K562 (cell line): ENCODE data around the gene MTHFD2. TPM values are rescaled to one million over a fixed set of nuclear protein-coding genes. Genes with fewer than 3 reads are reported as not detected.

ENCODE experiments used
- ATAC-seq: fragments of 200-7000 bp; cut with Tn5 transposase; 3 replicates; pipeline ENCODE4 v1.9.1; 2020; ENCODE audit warnings: moderate library complexity
- BruUV-seq: library from RNA; stranded (reverse); fragments of 400-500 nt; replicated peaks from 2 replicates; lab custom pipeline; 2021; lab: Mats Ljungman, UMichigan
- CTCF ChIA-PET: fragments of 300-600 bp; formaldehyde crosslinking; extraction: SDS; loops from one replicate; lab custom pipeline; 2021; ENCODE audit warnings: low intra/inter-chr PET ratio; lab: Yijun Ruan, JAX
- POLR2A ChIA-PET: fragments of 300-600, 350-650 bp; sonication (Branson Sonifier 250); formaldehyde crosslinking; extraction: SDS; loops from one replicate; lab custom pipeline; 2021; ENCODE audit warnings: antibody characterized with exemption, inconsistent platforms; lab: Yijun Ruan, JAX
- DNase-seq, 4 experiments: peaks; one replicate each; pipeline versions ENCODE4 v3.0.0 to v3.0.0-alpha.2; 2011 to 2018; ENCODE audit warnings: low spot score in 3 of 4, mixed read lengths in 3 of 4; ENCODE audit errors: extremely low read depth in 1 of 4
- FAIRE-seq: peaks from 2 replicates; lab custom pipeline; 2011; peaks lifted over from hg19 to GRCh38; lab: Jason Lieb, UNC
- H2AFZ ChIP-seq: 2 replicates; pipeline ENCODE4 v1.6.0; 2011; ENCODE audit warnings: low read depth, low read length, control low read depth, inconsistent platforms
- H3K27ac ChIP-seq: fragments of 200-600 bp; 3 replicates; pipeline ENCODE4 v1.8.0; 2011; ENCODE audit warnings: low read depth, mild to moderate bottlenecking, control low read depth, inconsistent platforms, low read length, moderate library complexity, mixed read lengths; ENCODE audit errors: extremely low read depth
- H3K27me3 ChIP-seq, 2 experiments: fragments of 300-600 bp in 1 of 2; 2 replicates in 1 of 2; 3 replicates in 1 of 2; pipeline versions ENCODE4 v1.6.0 to v1.8.0; 2011; ENCODE audit warnings: inconsistent platforms in 2 of 2, low read length in 2 of 2, mild to moderate bottlenecking in 1 of 2, mixed read lengths in 1 of 2, moderate library complexity in 1 of 2; ENCODE audit not compliant: control insufficient read depth in 2 of 2, insufficient read depth in 2 of 2
- H3K36me3 ChIP-seq: fragments of 300-600 bp; 3 replicates; pipeline ENCODE4 v1.8.0; 2011; ENCODE audit warnings: mild to moderate bottlenecking, low read length, inconsistent platforms; ENCODE audit not compliant: control insufficient read depth, insufficient read depth
- H3K4me1 ChIP-seq, 2 experiments: fragments of 200-600 bp in 1 of 2; replicated peaks in 1 of 2; 2 replicates in 1 of 2; 3 replicates in 1 of 2; pipeline versions ENCODE4 v1.5.1 to v1.8.0; 2011; ENCODE audit warnings: inconsistent platforms in 2 of 2, low read length in 2 of 2, mild to moderate bottlenecking in 1 of 2, mixed read lengths in 1 of 2, moderate library complexity in 1 of 2; ENCODE audit not compliant: control insufficient read depth in 2 of 2, insufficient read depth in 2 of 2
- H3K4me2 ChIP-seq: 2 replicates; pipeline ENCODE4 v1.6.1; 2011; ENCODE audit warnings: low read length, control low read depth, inconsistent platforms, mixed read lengths; ENCODE audit not compliant: insufficient read depth
- H3K4me3 ChIP-seq: fragments of 200-600 bp; sonication (generic), shearing (Covaris generic); 2 replicates; pipeline ENCODE4 v1.5.1; 2016; ENCODE audit warnings: control low read depth, inconsistent platforms
- H3K79me2 ChIP-seq: fragments of 200-600 bp; 3 replicates; pipeline ENCODE4 v1.8.0; 2011; ENCODE audit warnings: low read length, inconsistent platforms; ENCODE audit not compliant: control insufficient read depth, insufficient read depth
- H3K9ac ChIP-seq, 2 experiments: 2 replicates each; pipeline versions ENCODE4 v1.6.0 to v1.6.1; 2011; ENCODE audit warnings: low read depth in 2 of 2, low read length in 2 of 2, control low read depth in 1 of 2, inconsistent platforms in 1 of 2, mild to moderate bottlenecking in 1 of 2, mixed read lengths in 1 of 2; ENCODE audit not compliant: insufficient read depth in 1 of 2
- H3K9me1 ChIP-seq: one replicate; pipeline ENCODE4 v1.6.0; 2011; ENCODE audit warnings: inconsistent platforms, mild to moderate bottlenecking, low read length, moderate library complexity; ENCODE audit not compliant: control insufficient read depth, insufficient read depth
- H3K9me3 ChIP-seq: replicated peaks from 2 replicates; pipeline ENCODE4 v1.5.1; 2011; ENCODE audit warnings: low read depth, low read length, inconsistent platforms; ENCODE audit not compliant: control insufficient read depth, insufficient read depth
- H4K20me1 ChIP-seq: replicated peaks from 2 replicates; pipeline ENCODE4 v1.6.1; 2011; ENCODE audit warnings: low read length, inconsistent platforms, mixed read lengths; ENCODE audit not compliant: control insufficient read depth, insufficient read depth
- C11orf30 ChIP-seq: fragments of 450-650 bp; IDR thresholded peaks from 2 replicates; pipeline ENCODE4 v1.6.1; 2016; ENCODE audit warnings: low read depth, mild to moderate bottlenecking
- CHD1 ChIP-seq: fragments of 200-600 bp; sonication (generic); IDR thresholded peaks from one replicate; pipeline ENCODE4 v1.6.1; 2012; ENCODE audit warnings: mild to moderate bottlenecking, moderate library complexity, low read length, inconsistent platforms
- EGR1 ChIP-seq: fragments of 450-650 bp; conservative IDR thresholded peaks from 2 replicates; pipeline ENCODE4 v1.6.1; 2017; ENCODE audit warnings: mild to moderate bottlenecking
- GATAD2B ChIP-seq: fragments of 450-650 bp; IDR thresholded peaks from 2 replicates; pipeline ENCODE4 v1.6.1; 2017; ENCODE audit warnings: mild to moderate bottlenecking, borderline replicate concordance
- MAFG ChIP-seq: fragments of 450-650 bp; conservative IDR thresholded peaks from 2 replicates; pipeline ENCODE4 v1.6.1; 2016; ENCODE audit warnings: missing genetic modification characterization, missing compliant biosample characterization
- MAFK ChIP-seq: IDR thresholded peaks from 2 replicates; pipeline ENCODE4 v1.6.1; 2011; ENCODE audit warnings: low read length, improper control_type of control experiment
- MECOM ChIP-seq: fragments of 250-450 bp; sonication (Bioruptor Pico); IDR thresholded peaks from 2 replicates; pipeline ENCODE4 v1.8.0; 2022; ENCODE audit warnings: inconsistent platforms
- NFE2 ChIP-seq: IDR thresholded peaks from 2 replicates; pipeline ENCODE4 v1.6.1; 2014; ENCODE audit warnings: antibody characterized with exemption, low read depth
- POLR2H ChIP-seq: IDR thresholded peaks from 2 replicates; pipeline ENCODE4 v1.6.1; 2016; ENCODE audit warnings: missing genetic modification characterization, low read depth, mild to moderate bottlenecking, control low read depth, missing compliant biosample characterization, moderate library complexity
- RBFOX2 ChIP-seq: fragments of 200-400 bp; formaldehyde crosslinking; IDR thresholded peaks from 2 replicates; pipeline ENCODE4 v1.6.1; 2017; ENCODE audit warnings: low read depth, mild to moderate bottlenecking, low read length, moderate library complexity
- SNIP1 ChIP-seq: fragments of 450-650 bp; IDR thresholded peaks from 2 replicates; pipeline ENCODE4 v1.7.1; 2017; ENCODE audit warnings: low read depth, mild to moderate bottlenecking
- SPI1 ChIP-seq: IDR thresholded peaks from 2 replicates; pipeline ENCODE4 v1.6.1; 2011; ENCODE audit warnings: low read depth, low read length, control low read depth, borderline replicate concordance
- TCFL5 ChIP-seq: fragments of 250-450 bp; sonication (Bioruptor Pico); conservative IDR thresholded peaks from 2 replicates; pipeline ENCODE4 v1.6.1; 2021; ENCODE audit warnings: mild to moderate bottlenecking, moderate library complexity, matching md5 sums
- ZKSCAN3 ChIP-seq: fragments of 250-450 bp; sonication (Bioruptor Pico); IDR thresholded peaks from 2 replicates; pipeline ENCODE4 v1.4.0; 2020
- ZNF224 ChIP-seq: sonication (generic); formaldehyde crosslinking; IDR thresholded peaks from 2 replicates; pipeline ENCODE4 v1.8.0; 2022; ENCODE audit warnings: mild to moderate bottlenecking, missing genetic modification reagents
- ZNF347 ChIP-seq: fragments of 450-650 bp; formaldehyde crosslinking; IDR thresholded peaks from 2 replicates; pipeline ENCODE4 v1.4.0; 2020; ENCODE audit warnings: low read depth, mild to moderate bottlenecking, moderate library complexity
- WGBS: fragments of 100-300 bp; shearing (Covaris generic); methylation state at CpG from one replicate; pipeline ENCODE4 v1.1.6; 2016; ENCODE audit warnings: low coverage, mixed read lengths; ENCODE audit not compliant: insufficient coverage; ENCODE audit errors: missing lambda C conversion rate; 5-methylcytosine and 5-hydroxymethylcytosine counted together
- in situ Hi-C: fragments of 300-500 bp; cut with MboI; formaldehyde crosslinking; loops from 4 replicates; pipeline ENCODE4 v1.15.0; 2018; ENCODE audit warnings: inconsistent platforms, mixed read lengths
- intact Hi-C: fragments of 100-400 bp; cut with micrococcal nuclease; formaldehyde crosslinking; loops from 2 replicates; pipeline ENCODE4 v1.14.2; 2022
- polyA plus RNA-seq, 8 experiments: library from polyadenylated mRNA; depleted of rRNA in 4 of 8; stranded (reverse) in 5 of 8; unstranded in 3 of 8; fragments of >200 nt; fragmentation: Nextera tagmentation in 2 of 8; fragmentation: Illumina TruSeq in 1 of 8; extraction: Ambion mirVana in 2 of 8; extraction: Trizol in 1 of 8; gene quantifications; 2 replicates each; pipeline versions ENCODE4 v1.2.1 to v1.2.3, GENCODE V29; 2011 to 2014; ENCODE audit warnings: inconsistent platforms in 1 of 8, missing spikeins in 1 of 8
- total RNA-seq, 7 experiments: library from RNA; depleted of rRNA in 6 of 7; stranded (reverse); fragments of >200 nt in 6 of 7; fragmentation: Illumina TruSeq in 2 of 7; extraction: Trizol in 2 of 7; gene quantifications; 2 replicates each; pipeline versions ENCODE4 v1.2.1 to v1.2.3, GENCODE V29; 2011 to 2021; ENCODE audit warnings: low replicate concordance in 1 of 7
- TF ChIP-seq, protein P1 (sequence below), 3 experiments: fragments of 200-800 bp in 1 of 3; fragments of 250-450 bp in 1 of 3; fragments of 450-650 bp in 1 of 3; sonication (Bioruptor Pico) in 1 of 3; sonication (Bioruptor generic) in 1 of 3; formaldehyde crosslinking in 1 of 3; IDR thresholded peaks; 2 replicates each; pipeline versions ENCODE4 v1.6.1 to v1.8.0; 2016 to 2022; ENCODE audit warnings: mild to moderate bottlenecking in 2 of 3, missing genetic modification characterization in 2 of 3, missing compliant biosample characterization in 1 of 3, moderate library complexity in 1 of 3
- TF ChIP-seq, protein P2 (sequence below): fragments of 250-450 bp; sonication (Bioruptor Pico); IDR thresholded peaks from 2 replicates; pipeline ENCODE4 v1.8.0; 2021; ENCODE audit warnings: moderate library complexity, mild to moderate bottlenecking, inconsistent platforms
- TF ChIP-seq, protein P3 (sequence below): fragments of 250-450 bp; sonication (Bioruptor Pico); IDR thresholded peaks from 2 replicates; pipeline ENCODE4 v1.5.0; 2021

Gene MTHFD2
- total and polyA plus RNA-seq, 9 of the 15 experiments (the other 6 are each of a cell fraction or from before 2014, with no cell fraction given): 113 to 520 (median 234) TPM

DNA sequence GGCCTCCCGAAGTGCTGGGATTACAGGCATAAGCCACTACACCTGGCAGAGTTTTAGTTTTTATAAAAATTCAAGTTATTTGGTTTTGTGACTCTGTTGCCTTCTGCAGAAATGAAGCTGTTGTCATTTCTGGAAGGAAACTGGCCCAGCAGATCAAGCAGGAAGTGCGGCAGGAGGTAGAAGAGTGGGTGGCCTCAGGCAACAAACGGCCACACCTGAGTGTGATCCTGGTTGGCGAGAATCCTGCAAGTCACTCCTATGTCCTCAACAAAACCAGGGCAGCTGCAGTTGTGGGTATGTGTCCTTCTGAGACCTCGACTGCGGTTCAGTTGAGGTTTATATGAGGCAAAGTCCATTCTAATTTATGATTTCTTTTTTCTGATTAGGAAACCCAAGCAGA lies 7.2 kb downstream of the MTHFD2 start:
- in situ Hi-C loops: no loop called here
- intact Hi-C loops: no loop called here
- H3K27ac ChIP-seq: peak overlapping the region; percentile 78; the same call in 2 of the 3 replicates
- H3K9me3 ChIP-seq: no peaks in the 10 kb centered on the region
- CTCF ChIA-PET: interaction anchor here (0.7 kb wide), 1 partner anchor 207 kb away, joined by 3 read pairs; no protein-coding TSS in a partner anchor
- H3K4me2 ChIP-seq: peak overlapping the region; percentile 19; the same call in 1 of the 2 replicates
- H4K20me1 ChIP-seq: peaks cover 42% of the 10 kb centered on the region
- H3K79me2 ChIP-seq: peaks cover 92% of the 10 kb centered on the region
- no peak overlapping the region; a peak in 2 of 4 replicates for H3K9ac ChIP-seq
- 52% methylated on average over 6 of the region's 6 CpGs for WGBS
- POLR2A ChIA-PET: interaction anchor here (0.8 to 5.9 kb wide), 9 partner anchors 9 to 75 kb away, joined by 3 to 62 read pairs (median 5); partner anchors contain the start of gene MOB1A
- H3K27me3 ChIP-seq: no peaks in the 10 kb centered on the region
- H3K36me3 ChIP-seq: peaks cover 97% of the 10 kb centered on the region
- FAIRE-seq: peak; percentile 51
- no peak overlapping the region for H2AFZ ChIP-seq
- peaks cover 9% of the 10 kb centered on the region for H3K9me1 ChIP-seq
- TF ChIP-seq NFE2 (peak; percentile 59; the same call in 1 of the 2 replicates), C11orf30 (peak; percentile 50; the same call in 1 of the 2 replicates), ZKSCAN3 (CRISPR knock-in tag) (no peak), ZNF347 (CRISPR knock-in tag) (no peak), TCFL5 (no peak), CHD1 (no peak), EGR1 (0 out of 2 replicates have a peak, but pooled peaks have one; percentile 21), SPI1 (0 out of 2 replicates have a peak, but pooled peaks have one; percentile 6), MAFK (no peak), GATAD2B (no peak), POLR2H (tag) (no peak), MECOM (CRISPR knock-in tag) (no peak), SNIP1 (no peak), MAFG (tag) (peak; percentile 32; the same call in 1 of the 2 replicates), ZNF224 (CRISPR knock-in tag) (no peak), RBFOX2 (peak; percentile 31; the same call in 1 of the 2 replicates)
- TF ChIP-seq, protein P1, sequence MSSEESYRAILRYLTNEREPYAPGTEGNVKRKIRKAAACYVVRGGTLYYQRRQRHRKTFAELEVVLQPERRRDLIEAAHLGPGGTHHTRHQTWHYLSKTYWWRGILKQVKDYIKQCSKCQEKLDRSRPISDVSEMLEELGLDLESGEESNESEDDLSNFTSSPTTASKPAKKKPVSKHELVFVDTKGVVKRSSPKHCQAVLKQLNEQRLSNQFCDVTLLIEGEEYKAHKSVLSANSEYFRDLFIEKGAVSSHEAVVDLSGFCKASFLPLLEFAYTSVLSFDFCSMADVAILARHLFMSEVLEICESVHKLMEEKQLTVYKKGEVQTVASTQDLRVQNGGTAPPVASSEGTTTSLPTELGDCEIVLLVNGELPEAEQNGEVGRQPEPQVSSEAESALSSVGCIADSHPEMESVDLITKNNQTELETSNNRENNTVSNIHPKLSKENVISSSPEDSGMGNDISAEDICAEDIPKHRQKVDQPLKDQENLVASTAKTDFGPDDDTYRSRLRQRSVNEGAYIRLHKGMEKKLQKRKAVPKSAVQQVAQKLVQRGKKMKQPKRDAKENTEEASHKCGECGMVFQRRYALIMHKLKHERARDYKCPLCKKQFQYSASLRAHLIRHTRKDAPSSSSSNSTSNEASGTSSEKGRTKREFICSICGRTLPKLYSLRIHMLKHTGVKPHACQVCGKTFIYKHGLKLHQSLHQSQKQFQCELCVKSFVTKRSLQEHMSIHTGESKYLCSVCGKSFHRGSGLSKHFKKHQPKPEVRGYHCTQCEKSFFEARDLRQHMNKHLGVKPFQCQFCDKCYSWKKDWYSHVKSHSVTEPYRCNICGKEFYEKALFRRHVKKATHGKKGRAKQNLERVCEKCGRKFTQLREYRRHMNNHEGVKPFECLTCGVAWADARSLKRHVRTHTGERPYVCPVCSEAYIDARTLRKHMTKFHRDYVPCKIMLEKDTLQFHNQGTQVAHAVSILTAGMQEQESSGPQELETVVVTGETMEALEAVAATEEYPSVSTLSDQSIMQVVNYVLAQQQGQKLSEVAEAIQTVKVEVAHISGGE (CRISPR knock-in tag; IDR thresholded peaks at IDR 0.05): peak in 1 of 3 experiments; percentile 34; a peak in 1 of 6 replicates
- TF ChIP-seq, protein P2, sequence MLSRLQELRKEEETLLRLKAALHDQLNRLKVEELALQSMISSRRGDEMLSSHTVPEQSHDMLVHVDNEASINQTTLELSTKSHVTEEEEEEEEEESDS (CRISPR knock-in tag): no peak
- TF ChIP-seq, protein P3, sequence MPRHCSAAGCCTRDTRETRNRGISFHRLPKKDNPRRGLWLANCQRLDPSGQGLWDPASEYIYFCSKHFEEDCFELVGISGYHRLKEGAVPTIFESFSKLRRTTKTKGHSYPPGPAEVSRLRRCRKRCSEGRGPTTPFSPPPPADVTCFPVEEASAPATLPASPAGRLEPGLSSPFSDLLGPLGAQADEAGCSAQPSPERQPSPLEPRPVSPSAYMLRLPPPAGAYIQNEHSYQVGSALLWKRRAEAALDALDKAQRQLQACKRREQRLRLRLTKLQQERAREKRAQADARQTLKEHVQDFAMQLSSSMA (CRISPR knock-in tag): no peak
- ATAC-seq: peak; percentile 66
- H3K4me1 ChIP-seq: peaks cover 17 to 38% of the 10 kb centered on the region in 2 experiments
- no peak overlapping the region for H3K4me3 ChIP-seq
- BruUV-seq: no TSS peak
- DNase-seq: peak in 1 of 4 experiments; percentile 52
